ENCODE measurements around the gene PGAP6. TPM values are rescaled to one million over a fixed set of nuclear protein-coding genes. Genes with fewer than 3 reads are reported as not detected.
A peak's percentile ranks its signal among the peaks of the same experiment; 100 is the strongest.

Gene PGAP6
- polyA plus RNA-seq, 1 of the 3 experiments (the other 2 are of a cell fraction), result 133 TPM

DNA sequence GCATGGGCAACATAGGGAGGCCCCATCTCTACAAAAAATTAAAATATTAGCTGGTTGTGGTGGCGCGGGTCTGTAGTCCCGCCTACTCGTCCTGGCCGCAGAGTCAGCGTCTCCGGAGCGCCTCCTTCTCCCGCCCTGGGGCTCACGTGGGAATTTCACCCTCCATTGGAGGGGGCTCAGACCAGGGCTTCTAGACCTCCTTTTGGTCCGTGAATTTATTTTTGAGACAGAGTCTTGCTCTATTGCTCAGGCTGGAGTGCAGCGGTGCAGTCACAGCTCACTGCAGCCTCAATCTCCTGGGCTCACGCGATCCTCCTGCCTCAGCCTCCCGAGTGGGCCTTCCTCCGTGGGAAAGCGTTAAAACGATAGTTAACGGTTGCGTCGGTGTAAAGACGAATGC, 14.8 kb upstream of the PGAP6 start:
- peak overlapping the region; percentile 93 for H3K4me2 ChIP-seq
- H3K36me3 ChIP-seq (replicated peaks in 1 of 2; ENCODE audit: control insufficient read depth in 1 of 2, insufficient read depth in 2 of 2, low read length in 1 of 2), result peaks cover 0 to 17% of the 10 kb centered on the region in 2 experiments
- H3K27ac ChIP-seq (ENCODE audit: low read depth in 2 of 2, low read length in 1 of 2), result peak overlapping the region; percentile 80 to 81
- H3K9ac ChIP-seq, result peak overlapping the region; percentile 75
- DNase-seq, result peak; percentile 83
- WGBS (ENCODE audit: low lambda C conversion rate), result 2% methylated on average over 22 of the region's 22 CpGs
- H4K20me1 ChIP-seq (ENCODE audit: insufficient read depth), result 0 out of 2 replicates have a peak, but pooled peaks cover 10% of the 10 kb centered on the region
- H3F3A ChIP-seq (replicated peaks; ENCODE audit: insufficient read depth), result peaks cover 44% of the 10 kb centered on the region
- peak overlapping the region; percentile 96 for H2AFZ ChIP-seq (ENCODE audit: low read depth)
- H3K4me1 ChIP-seq (ENCODE audit: control insufficient read depth in 1 of 2, insufficient read depth in 2 of 2, low read depth in 1 of 2, low read length in 1 of 2), result peaks cover 7 to 16% of the 10 kb centered on the region in 2 experiments; a peak in 2 of 4 replicates
- TF ChIP-seq NRF1 (IDR thresholded peaks at IDR 0.05; ENCODE audit: low read depth, low read length), result no peak
- TF ChIP-seq RFX5 (IDR thresholded peaks at IDR 0.05; ENCODE audit: low read length), result no peak
- TF ChIP-seq, protein P1, sequence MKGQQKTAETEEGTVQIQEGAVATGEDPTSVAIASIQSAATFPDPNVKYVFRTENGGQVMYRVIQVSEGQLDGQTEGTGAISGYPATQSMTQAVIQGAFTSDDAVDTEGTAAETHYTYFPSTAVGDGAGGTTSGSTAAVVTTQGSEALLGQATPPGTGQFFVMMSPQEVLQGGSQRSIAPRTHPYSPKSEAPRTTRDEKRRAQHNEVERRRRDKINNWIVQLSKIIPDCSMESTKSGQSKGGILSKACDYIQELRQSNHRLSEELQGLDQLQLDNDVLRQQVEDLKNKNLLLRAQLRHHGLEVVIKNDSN (IDR thresholded peaks at IDR 0.05; ENCODE audit: borderline replicate concordance, low read depth), result peak; percentile 68; the same call in 1 of the 2 replicates
- no peak for TF ChIP-seq YY1 (IDR thresholded peaks at IDR 0.05; ENCODE audit: low read depth)
- TF ChIP-seq, protein P2, sequence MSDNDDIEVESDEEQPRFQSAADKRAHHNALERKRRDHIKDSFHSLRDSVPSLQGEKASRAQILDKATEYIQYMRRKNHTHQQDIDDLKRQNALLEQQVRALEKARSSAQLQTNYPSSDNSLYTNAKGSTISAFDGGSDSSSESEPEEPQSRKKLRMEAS (IDR thresholded peaks at IDR 0.05; ENCODE audit: low read depth), result peak; percentile 86
- peak; percentile 74 for TF ChIP-seq MXI1 (IDR thresholded peaks at IDR 0.05; ENCODE audit: low read depth, low read length)
- no peak for TF ChIP-seq EZH2phosphoT487 (IDR thresholded peaks at IDR 0.05; ENCODE audit: borderline replicate concordance, low read depth)
- H3K27me3 ChIP-seq (ENCODE audit: insufficient read depth), result no peaks in the 10 kb centered on the region
- POLR2A ChIA-PET, result no interaction called here
- no peaks in the 10 kb centered on the region for H3K9me3 ChIP-seq
- CTCF ChIA-PET, result no interaction called here
- peaks cover 7% of the 10 kb centered on the region for H3K79me2 ChIP-seq (ENCODE audit: insufficient read depth)
- H3K4me3 ChIP-seq (ENCODE audit: low read depth in 2 of 2, low read length in 1 of 2), result peak overlapping the region; percentile 66 to 68
- H3K9me2 ChIP-seq, result no peaks in the 10 kb centered on the region

DNA sequence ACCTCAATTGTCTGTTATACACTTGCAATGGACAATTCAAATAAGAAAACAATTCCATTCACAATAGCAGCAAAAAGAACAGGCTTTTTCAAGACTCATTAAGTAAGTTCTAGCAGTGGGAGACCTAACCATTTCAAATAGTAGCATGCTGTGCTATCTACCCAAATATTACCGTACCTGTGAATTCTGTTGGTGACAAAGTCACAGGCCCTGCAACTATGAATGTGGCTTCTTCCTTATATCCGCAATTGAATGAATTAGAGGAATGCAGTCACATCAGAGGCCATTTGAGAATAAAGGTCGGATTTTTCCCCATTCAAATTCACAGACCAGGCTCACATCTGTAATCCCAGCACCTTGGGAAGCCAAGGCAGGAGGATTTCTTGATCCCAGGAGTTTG, 14.4 kb upstream of the PGAP6 start:
- Histone ChIP-seq H3K9me3 (no peaks in the 10 kb centered on the region), H3K9me2 (no peaks in the 10 kb centered on the region), H2AFZ (ENCODE audit: low read depth) (peak overlapping the region; percentile 96), H3K27ac (ENCODE audit: low read depth in 2 of 2, low read length in 1 of 2) (peak overlapping the region; percentile 80 to 81), H3K9ac (peak overlapping the region; percentile 75), H3K27me3 (ENCODE audit: insufficient read depth) (no peaks in the 10 kb centered on the region), H3K4me1 (ENCODE audit: control insufficient read depth in 1 of 2, insufficient read depth in 2 of 2, low read depth in 1 of 2, low read length in 1 of 2) (peaks cover 7 to 16% of the 10 kb centered on the region in 2 experiments; a peak in 2 of 4 replicates), H3K79me2 (ENCODE audit: insufficient read depth) (peaks cover 7% of the 10 kb centered on the region), H3F3A (replicated peaks; ENCODE audit: insufficient read depth) (peaks cover 43% of the 10 kb centered on the region), H3K4me2 (peak overlapping the region; percentile 93), H4K20me1 (ENCODE audit: insufficient read depth) (0 out of 2 replicates have a peak, but pooled peaks cover 10% of the 10 kb centered on the region), H3K36me3 (replicated peaks in 1 of 2; ENCODE audit: control insufficient read depth in 1 of 2, insufficient read depth in 2 of 2, low read length in 1 of 2) (peaks cover 0 to 17% of the 10 kb centered on the region in 2 experiments), H3K4me3 (ENCODE audit: low read depth in 2 of 2, low read length in 1 of 2) (peak overlapping the region; percentile 66 to 68)
- POLR2A ChIA-PET, result no interaction called here
- DNase-seq, result no peak
- CTCF ChIA-PET, result interaction anchor here (1.3 kb wide), 1 partner anchor 279 kb away, joined by 3 read pairs; the partner anchor contains the start of gene RHBDL1
- TF ChIP-seq RCOR1 (IDR thresholded peaks at IDR 0.05; ENCODE audit: low read length) (0 out of 2 replicates have a peak, but pooled peaks have one; percentile 22), NRF1 (IDR thresholded peaks at IDR 0.05; ENCODE audit: low read depth, low read length) (no peak), JUND (IDR thresholded peaks at IDR 0.05) (no peak)
- WGBS (ENCODE audit: low lambda C conversion rate), result 44% methylated on average over 3 of the region's 3 CpGs

DNA sequence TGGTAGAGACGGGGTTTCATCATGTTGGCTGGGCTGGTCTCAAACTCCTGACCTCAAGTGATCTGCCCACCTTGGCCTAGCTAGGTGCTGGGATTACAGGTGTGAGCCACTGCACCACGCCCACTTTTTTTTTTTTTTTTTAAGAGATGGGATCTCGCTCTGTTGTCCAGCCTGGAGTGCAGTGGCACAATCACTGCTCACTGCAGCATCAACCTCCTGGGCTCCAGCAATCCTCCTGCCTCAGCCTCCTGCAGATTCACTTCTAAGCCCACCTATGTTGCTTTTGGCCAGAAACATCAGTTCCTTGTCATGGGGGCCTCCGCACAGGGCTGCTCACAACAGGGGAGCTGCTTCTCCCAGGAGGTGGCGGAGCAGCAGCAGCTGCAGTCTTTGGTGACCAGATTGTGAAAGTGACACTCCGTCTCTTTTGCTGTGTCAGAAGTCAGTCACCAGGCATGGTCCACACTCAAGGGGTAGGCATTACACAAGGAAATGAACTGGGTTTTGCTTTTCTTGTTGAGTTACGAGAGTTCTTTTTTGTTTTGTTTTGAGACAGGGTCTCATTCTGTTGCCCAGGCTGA, 10.8 kb upstream of the PGAP6 start:
- 96% methylated on average over 7 of the region's 7 CpGs for WGBS (ENCODE audit: low lambda C conversion rate)
- Histone ChIP-seq H4K20me1 (ENCODE audit: insufficient read depth) (no peaks in the 10 kb centered on the region), H2AFZ (ENCODE audit: low read depth) (no peak overlapping the region), H3K4me2 (no peak overlapping the region), H3K4me3 (ENCODE audit: low read depth in 2 of 2, low read length in 1 of 2) (no peak overlapping the region), H3K9me3 (no peaks in the 10 kb centered on the region), H3K9me2 (no peaks in the 10 kb centered on the region), H3K79me2 (ENCODE audit: insufficient read depth) (peaks cover 3% of the 10 kb centered on the region; the same call in 1 of the 2 replicates), H3K27ac (ENCODE audit: low read depth in 2 of 2, low read length in 1 of 2) (no peak overlapping the region), H3K4me1 (ENCODE audit: control insufficient read depth in 1 of 2, insufficient read depth in 2 of 2, low read depth in 1 of 2, low read length in 1 of 2) (peaks cover 0 to 7% of the 10 kb centered on the region in 2 experiments; a peak in 2 of 4 replicates), H3K36me3 (replicated peaks in 1 of 2; ENCODE audit: control insufficient read depth in 1 of 2, insufficient read depth in 2 of 2, low read length in 1 of 2) (no peaks in the 10 kb centered on the region), H3F3A (replicated peaks; ENCODE audit: insufficient read depth) (peaks cover 15% of the 10 kb centered on the region), H3K27me3 (ENCODE audit: insufficient read depth) (no peaks in the 10 kb centered on the region), H3K9ac (no peak overlapping the region)
- ChIA-PET POLR2A (no interaction called here), CTCF (interaction anchor here (0.5 to 2.3 kb wide), 15 partner anchors 9 to 276 kb away, joined by 3 to 15 read pairs (median 4); partner anchors contain the start of genes CAPN15, DECR2, RAB11FIP3 and RHOT2)
- TF ChIP-seq RCOR1 (IDR thresholded peaks at IDR 0.05; ENCODE audit: low read length), result no peak
- TF ChIP-seq MXI1 (IDR thresholded peaks at IDR 0.05; ENCODE audit: low read depth, low read length), result no peak
- TF ChIP-seq FOXJ3 (CRISPR knock-in tag; IDR thresholded peaks at IDR 0.05), result no peak
- TF ChIP-seq POLR2AphosphoS5 (IDR thresholded peaks at IDR 0.05; ENCODE audit: low read depth, low read length), result no peak
- TF ChIP-seq TEAD4 (IDR thresholded peaks at IDR 0.05; ENCODE audit: borderline replicate concordance, insufficient read depth), result no peak
- no peak for TF ChIP-seq FOSL2 (IDR thresholded peaks at IDR 0.05; ENCODE audit: borderline replicate concordance, low read depth)
- TF ChIP-seq, protein P3, sequence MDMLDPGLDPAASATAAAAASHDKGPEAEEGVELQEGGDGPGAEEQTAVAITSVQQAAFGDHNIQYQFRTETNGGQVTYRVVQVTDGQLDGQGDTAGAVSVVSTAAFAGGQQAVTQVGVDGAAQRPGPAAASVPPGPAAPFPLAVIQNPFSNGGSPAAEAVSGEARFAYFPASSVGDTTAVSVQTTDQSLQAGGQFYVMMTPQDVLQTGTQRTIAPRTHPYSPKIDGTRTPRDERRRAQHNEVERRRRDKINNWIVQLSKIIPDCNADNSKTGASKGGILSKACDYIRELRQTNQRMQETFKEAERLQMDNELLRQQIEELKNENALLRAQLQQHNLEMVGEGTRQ (IDR thresholded peaks at IDR 0.05; ENCODE audit: borderline replicate concordance, low read depth, low read length), result no peak
- DNase-seq, result no peak

Data from SK-N-SH (cell line).